PC-9 (cell line): ENCODE data around the gene SLC1A4. TPM values are rescaled to one million over a fixed set of nuclear protein-coding genes. Genes with fewer than 3 reads are reported as not detected.

Experiments used
- BruUV-seq: library from RNA; stranded (reverse); fragments of 400-500 nt; replicated peaks from 2 replicates; lab custom pipeline; 2021; lab: Mats Ljungman, UMichigan
- CTCF ChIA-PET: fragments of 300-600 bp; sonication (Branson Sonifier 250); formaldehyde crosslinking; loops from one replicate; lab custom pipeline; 2022; ENCODE audit warnings: antibody characterized with exemption; lab: Charles Lee
- POLR2A ChIA-PET: fragments of 300-600 bp; sonication (Branson Sonifier 250); formaldehyde crosslinking; loops from one replicate; lab custom pipeline; 2022; ENCODE audit warnings: antibody characterized with exemption; ENCODE audit not compliant: unreplicated experiment; lab: Charles Lee
- DNase-seq, 2 experiments: peaks; one replicate each; pipeline versions ENCODE4 v3.0.0 to v3.0.0-alpha.2; 2015 to 2022; ENCODE audit warnings: mixed read lengths in 1 of 2
- H2AFZ ChIP-seq: fragments of 200-600 bp; sonication (generic); 2 replicates; pipeline ENCODE4 v1.8.1; 2017; ENCODE audit warnings: antibody characterized with exemption
- H3F3A ChIP-seq: fragments of 200-600 bp; sonication (generic); 2 replicates; pipeline ENCODE4 v1.8.1; 2017; ENCODE audit warnings: antibody characterized with exemption, mild to moderate bottlenecking, low read depth; ENCODE audit not compliant: insufficient read depth
- H3K27ac ChIP-seq: fragments of 200-600 bp; sonication (generic); 2 replicates; pipeline ENCODE4 v1.6.1; 2016; ENCODE audit warnings: mixed run types
- H3K27me3 ChIP-seq: fragments of 200-600 bp; sonication (generic); 2 replicates; pipeline ENCODE4 v1.6.1; 2016; ENCODE audit warnings: low read depth, mixed run types; ENCODE audit not compliant: insufficient read depth
- H3K36me3 ChIP-seq: fragments of 200-600 bp; sonication (generic); 2 replicates; pipeline ENCODE4 v1.6.1; 2016; ENCODE audit warnings: low read depth, mixed run types
- H3K4me1 ChIP-seq: fragments of 200-600 bp; sonication (generic); replicated peaks from 2 replicates; pipeline ENCODE4 v1.6.1; 2016; ENCODE audit warnings: mixed run types; ENCODE audit not compliant: insufficient read depth
- H3K4me2 ChIP-seq: fragments of 200-600 bp; sonication (generic); 2 replicates; pipeline ENCODE4 v1.6.1; 2017; ENCODE audit warnings: mixed run types
- H3K4me3 ChIP-seq: fragments of 200-600 bp; sonication (generic); 2 replicates; pipeline ENCODE4 v1.6.1; 2016; ENCODE audit warnings: mixed run types
- H3K79me2 ChIP-seq: fragments of 200-600 bp; sonication (generic); 2 replicates; pipeline ENCODE4 v1.6.1; 2017; ENCODE audit warnings: low read depth, mixed run types
- H3K9me2 ChIP-seq: fragments of 200-600 bp; sonication (generic); 2 replicates; pipeline ENCODE4 v1.8.1; 2017; ENCODE audit warnings: mild to moderate bottlenecking; ENCODE audit not compliant: insufficient read depth
- H3K9me3 ChIP-seq: fragments of 200-600 bp; sonication (generic); 2 replicates; pipeline ENCODE4 v1.8.1; 2016; ENCODE audit warnings: low read depth; ENCODE audit not compliant: insufficient read depth
- H4K20me1 ChIP-seq: fragments of 200-600 bp; sonication (generic); 2 replicates; pipeline ENCODE4 v1.8.1; 2017; ENCODE audit not compliant: insufficient read depth
- CTCF ChIP-seq: fragments of 200-600 bp; sonication (generic); conservative IDR thresholded peaks from 2 replicates; pipeline ENCODE4 v1.6.1; 2017; ENCODE audit warnings: mixed run types, antibody characterized with exemption, mild to moderate bottlenecking, moderate library complexity
- EZH2 ChIP-seq: fragments of 200-600 bp; sonication (generic); IDR thresholded peaks from 2 replicates; pipeline ENCODE4 v1.8.0; 2017; ENCODE audit warnings: antibody characterized with exemption, low read depth
- intact Hi-C: fragments of 100-400 bp; cut with micrococcal nuclease; formaldehyde crosslinking; loops from one replicate; pipeline ENCODE4 v1.10.0; 2022; ENCODE audit not compliant: unreplicated experiment
- total RNA-seq: library from RNA; stranded (reverse); gene quantifications from 2 replicates; pipeline ENCODE4 v1.2.3, GENCODE V29; 2021

The SLC1A4 gene
- total RNA-seq, 1 experiment from 2014 or later, result 8.7 TPM

GRCh38 chr2:64982932-64983331 is 6.3 kb upstream of the SLC1A4 start:
- CTCF ChIA-PET, result no interaction called here
- BruUV-seq, result no TSS peak
- H3K79me2 ChIP-seq, result no peaks in the 10 kb centered on the region

GRCh38 chr2:64985447-64985846 is 3.8 kb upstream of the SLC1A4 start:
- H4K20me1 ChIP-seq, result no peaks in the 10 kb centered on the region
- no peaks in the 10 kb centered on the region for H3K27me3 ChIP-seq
- intact Hi-C loops, result no loop called here
- CTCF ChIA-PET, result no interaction called here
- H3K9me3 ChIP-seq, result no peaks in the 10 kb centered on the region
- H3K27ac ChIP-seq, result no peak overlapping the region
- POLR2A ChIA-PET, result no interaction called here
- no TSS peak for BruUV-seq
- no peaks in the 10 kb centered on the region for H3K36me3 ChIP-seq
- DNase-seq, result no peak
- peaks cover 15% of the 10 kb centered on the region; the same call in 1 of the 2 replicates for H3F3A ChIP-seq
- no peak overlapping the region for H3K4me3 ChIP-seq
- H3K4me2 ChIP-seq, result no peak overlapping the region
- peaks cover 21% of the 10 kb centered on the region for H3K4me1 ChIP-seq
- TF ChIP-seq CTCF, result no peak
- no peak for TF ChIP-seq EZH2
- H3K79me2 ChIP-seq, result no peaks in the 10 kb centered on the region
- no peaks in the 10 kb centered on the region for H3K9me2 ChIP-seq
- H2AFZ ChIP-seq, result no peak overlapping the region

More at GRCh38 chr2:64982932-64983331, 6.3 kb upstream of the SLC1A4 start:
- intact Hi-C loops, result no loop called here
- no peaks in the 10 kb centered on the region for H4K20me1 ChIP-seq
- no peaks in the 10 kb centered on the region for H3K27me3 ChIP-seq
- no peaks in the 10 kb centered on the region for H3K9me3 ChIP-seq
- H2AFZ ChIP-seq, result no peak overlapping the region
- TF ChIP-seq CTCF, result no peak
- no peak for TF ChIP-seq EZH2
- H3K4me2 ChIP-seq, result no peak overlapping the region
- DNase-seq, result no peak
- H3K9me2 ChIP-seq, result no peaks in the 10 kb centered on the region
- H3K4me1 ChIP-seq, result peaks cover 16% of the 10 kb centered on the region
- POLR2A ChIA-PET, result no interaction called here
- H3K36me3 ChIP-seq, result no peaks in the 10 kb centered on the region
- H3K27ac ChIP-seq, result no peak overlapping the region
- H3F3A ChIP-seq, result 0 out of 2 replicates have a peak, but pooled peaks cover 6% of the 10 kb centered on the region
- no peak overlapping the region for H3K4me3 ChIP-seq

GRCh38 chr2:64987001-64987955 is 1.9 kb upstream of the SLC1A4 start:
- H3K9me2 ChIP-seq, result no peaks in the 10 kb centered on the region
- H3K9me3 ChIP-seq, result no peaks in the 10 kb centered on the region
- DNase-seq, result no peak
- no peaks in the 10 kb centered on the region for H3K36me3 ChIP-seq
- peak overlapping the region; percentile 93; the same call in 1 of the 2 replicates for H3K4me3 ChIP-seq
- TSS peak; percentile 39 for BruUV-seq
- H3K27me3 ChIP-seq, result no peaks in the 10 kb centered on the region
- no peak overlapping the region for H2AFZ ChIP-seq
- no peak for TF ChIP-seq EZH2
- TF ChIP-seq CTCF, result no peak
- ChIA-PET CTCF (interaction anchor here (0.6 kb wide), 1 partner anchor 814 kb away, joined by 7 read pairs; no protein-coding TSS in a partner anchor), POLR2A (interaction anchor here (0.6 kb wide), 1 partner anchor 291 kb away, joined by 4 read pairs; no protein-coding TSS in a partner anchor)
- H3F3A ChIP-seq, result peaks cover 22% of the 10 kb centered on the region; the same call in 1 of the 2 replicates
- peaks cover 29% of the 10 kb centered on the region for H3K4me1 ChIP-seq
- peaks cover 6% of the 10 kb centered on the region; the same call in 1 of the 2 replicates for H4K20me1 ChIP-seq
- no peak overlapping the region for H3K27ac ChIP-seq
- intact Hi-C loops, result no loop called here
- H3K4me2 ChIP-seq, result peak overlapping the region; percentile 86
- no peaks in the 10 kb centered on the region for H3K79me2 ChIP-seq
